ENCODE measurements around the gene PLA2G4B. TPM values are rescaled to one million over a fixed set of nuclear protein-coding genes. Genes with fewer than 3 reads are reported as not detected.

PLA2G4B gene
- total and polyA plus RNA-seq, 3 donors from 2014 or later = 7.4 to 16.6 (median 16.4) TPM

- TF ChIP-seq POLR2A (IDR thresholded peaks at IDR 0.05) = no peak
- WGBS, 2 donors = 60 to 65% methylated on average over 1 to 12 of the region's 12 CpGs
- intact Hi-C loops (cut with DNase I; ENCODE audit: low total_unique reads) = no loop called here
- no peaks in the 10 kb centered on the region for H3K27me3 ChIP-seq
- no peak overlapping the region for H3K4me3 ChIP-seq
- no peaks in the 10 kb centered on the region for H3K9me3 ChIP-seq
- H3K27ac ChIP-seq = no peak overlapping the region
- DNase-seq = no peak
- H3K36me3 ChIP-seq (ENCODE audit: low read depth, missing control alignments) = no peaks in the 10 kb centered on the region
- H3K4me1 ChIP-seq = no peaks in the 10 kb centered on the region
Observed at GRCh38 chr15:41876689-41877088, 38.0 kb downstream of the PLA2G4B start.

GRCh38 chr15:41877631-41878354 lies 39.1 kb downstream of the PLA2G4B start:
- 62 to 80% methylated on average over 12 to 13 of the region's 13 CpGs for WGBS, 2 donors
- DNase-seq = no peak

DNA sequence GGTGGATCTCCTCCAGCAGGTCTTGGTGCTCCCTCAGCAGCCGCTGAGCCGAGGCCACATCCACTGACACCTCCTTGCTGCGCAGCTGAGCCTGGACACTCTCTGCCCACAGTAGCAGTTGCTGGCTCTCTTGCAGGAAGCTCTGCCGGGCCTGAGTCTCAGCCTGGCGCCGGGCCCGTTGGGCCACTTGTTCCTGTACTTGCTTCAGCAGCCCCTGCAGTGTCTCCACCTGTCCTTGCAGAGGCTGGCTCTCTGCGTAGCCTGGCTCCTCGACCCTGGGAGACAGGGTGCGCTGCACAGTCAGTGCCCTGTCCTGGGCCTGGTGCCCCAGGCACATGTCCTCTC lies 39.7 kb downstream of the PLA2G4B start:
- Histone ChIP-seq H3K36me3 (ENCODE audit: low read depth, missing control alignments) (no peaks in the 10 kb centered on the region), H3K4me1 (peaks cover 14% of the 10 kb centered on the region), H3K4me3 (no peak overlapping the region), H3K27ac (no peak overlapping the region), H3K9me3 (no peaks in the 10 kb centered on the region), H3K27me3 (no peaks in the 10 kb centered on the region)
- TF ChIP-seq CTCF (IDR thresholded peaks at IDR 0.05) (no peak), POLR2A (IDR thresholded peaks at IDR 0.05) (no peak)
- intact Hi-C loops (cut with DNase I; ENCODE audit: low total_unique reads) = no loop called here
- DNase-seq = peak; percentile 43
- WGBS, 2 donors = 50 to 87% methylated on average over 3 to 10 of the region's 10 CpGs

More at GRCh38 chr15:41877631-41878354, 39.1 kb downstream of the PLA2G4B start:
- Histone ChIP-seq H3K9me3 (no peaks in the 10 kb centered on the region), H3K27ac (no peak overlapping the region), H3K36me3 (ENCODE audit: low read depth, missing control alignments) (no peaks in the 10 kb centered on the region), H3K4me3 (no peak overlapping the region), H3K4me1 (peaks cover 9% of the 10 kb centered on the region), H3K27me3 (no peaks in the 10 kb centered on the region)
- TF ChIP-seq POLR2A (IDR thresholded peaks at IDR 0.05) (no peak), CTCF (IDR thresholded peaks at IDR 0.05) (no peak)
- intact Hi-C loops (cut with DNase I; ENCODE audit: low total_unique reads) = no loop called here

- H3K4me3 ChIP-seq = no peak overlapping the region
- WGBS, 2 donors = 94 to 98% methylated on average over 4 to 10 of the region's 10 CpGs
- H3K27me3 ChIP-seq = no peaks in the 10 kb centered on the region
- intact Hi-C loops (cut with DNase I; ENCODE audit: low total_unique reads) = no loop called here
- H3K27ac ChIP-seq = no peak overlapping the region
- no peak for TF ChIP-seq CTCF (IDR thresholded peaks at IDR 0.05)
- no peak for TF ChIP-seq POLR2A (IDR thresholded peaks at IDR 0.05)
- no peaks in the 10 kb centered on the region for H3K36me3 ChIP-seq (ENCODE audit: low read depth, missing control alignments)
- no peak for DNase-seq
- peaks cover 16% of the 10 kb centered on the region for H3K4me1 ChIP-seq
- H3K9me3 ChIP-seq = no peaks in the 10 kb centered on the region
Observed at GRCh38 chr15:41879321-41879845, 40.7 kb downstream of the PLA2G4B start.

DNA sequence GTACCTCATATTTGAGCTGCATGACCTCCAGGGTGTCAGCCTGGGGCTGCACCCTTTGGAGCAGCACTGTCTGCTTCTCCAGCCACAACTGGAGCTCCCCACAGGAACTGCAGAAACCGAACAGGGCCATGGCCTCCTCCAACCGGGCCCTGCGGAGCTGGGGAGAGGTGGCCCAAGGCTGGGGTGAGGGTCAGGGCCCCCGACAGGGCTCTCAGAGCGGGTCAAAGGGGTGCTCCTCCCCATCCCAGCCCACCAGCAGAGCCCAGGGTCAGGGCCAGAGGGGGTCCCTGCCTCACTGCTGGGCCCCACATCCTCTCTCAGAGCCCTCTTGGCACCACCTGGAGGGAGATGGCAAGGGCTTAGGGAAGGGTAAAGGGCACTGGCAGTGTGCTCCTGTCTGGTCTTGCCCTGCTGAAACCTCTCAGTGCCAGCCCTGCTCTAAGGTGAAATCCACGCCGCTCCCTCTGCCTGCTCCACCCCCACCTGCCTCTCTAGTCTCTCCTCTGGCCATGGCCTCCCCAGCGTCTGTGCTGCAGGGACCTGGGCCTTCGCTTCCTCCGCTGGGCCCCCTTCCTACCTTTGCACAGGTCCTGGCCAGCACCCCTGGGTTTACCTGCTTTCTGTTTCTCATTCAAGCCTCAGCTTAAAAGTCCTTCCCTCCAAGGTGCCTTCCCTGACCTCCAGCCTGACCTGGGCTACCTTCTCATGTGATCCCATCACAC lies 41.7 kb downstream of the PLA2G4B start:
- 93 to 97% methylated on average over 6 to 10 of the region's 10 CpGs for whole genome bisulfite sequencing, 2 donors
- H3K4me1 ChIP-seq = peaks cover 16% of the 10 kb centered on the region
- H3K27ac ChIP-seq = no peak overlapping the region
- no peak for DNase-seq
- no peaks in the 10 kb centered on the region for H3K9me3 ChIP-seq
- no peaks in the 10 kb centered on the region for H3K36me3 ChIP-seq (ENCODE audit: low read depth, missing control alignments)
- no peak for TF ChIP-seq CTCF (IDR thresholded peaks at IDR 0.05)
- no peak for TF ChIP-seq POLR2A (IDR thresholded peaks at IDR 0.05)
- no peak overlapping the region for H3K4me3 ChIP-seq
- intact Hi-C loops (cut with DNase I; ENCODE audit: low total_unique reads) = no loop called here
- H3K27me3 ChIP-seq = no peaks in the 10 kb centered on the region

Measured in testis (tissue), 3 donors.